HCT116 (cell line): ENCODE results near the gene CNTN5.

ENCODE experiments used
- CEBPB ChIP-seq: IDR thresholded peaks from 2 replicates; pipeline ENCODE4 v1.6.1; 2012; ENCODE audit warnings: low read depth
- CTCF ChIP-seq, 3 experiments: fragments of 200-600 bp in 1 of 3; sonication (generic) in 1 of 3; IDR thresholded peaks in 2 of 3; conservative IDR thresholded peaks in 1 of 3; 2 replicates each; pipeline ENCODE4 v1.5.1; 2012 to 2017; ENCODE audit warnings: low read depth in 2 of 3, low read length in 2 of 3, antibody characterized with exemption in 1 of 3, borderline replicate concordance in 1 of 3, control low read depth in 1 of 3, mild to moderate bottlenecking in 1 of 3, mixed read lengths in 1 of 3, mixed run types in 1 of 3, moderate library complexity in 1 of 3; ENCODE audit not compliant: insufficient read depth in 1 of 3
- EZH2 ChIP-seq: fragments of 200-600 bp; sonication (generic); IDR thresholded peaks from 2 replicates; pipeline ENCODE4 v1.6.1; 2017; ENCODE audit warnings: antibody characterized with exemption, mixed run types
- EZH2phosphoT487 ChIP-seq: fragments of 200-600 bp; IDR thresholded peaks from 2 replicates; pipeline ENCODE4 v1.6.1; 2018; ENCODE audit warnings: antibody characterized with exemption, borderline replicate concordance
- FOSL1 ChIP-seq: IDR thresholded peaks from 2 replicates; pipeline ENCODE4 v1.6.1; 2012; ENCODE audit warnings: low read depth
- POLR2A ChIP-seq: IDR thresholded peaks from 2 replicates; pipeline ENCODE4 v1.7.0; 2011; ENCODE audit warnings: borderline replicate concordance; ENCODE audit not compliant: insufficient read depth, insufficient read length; ENCODE audit errors: extremely low read depth
- POLR2AphosphoS5 ChIP-seq: IDR thresholded peaks from 2 replicates; pipeline ENCODE4 v1.6.1; 2011; ENCODE audit warnings: mild to moderate bottlenecking, low read depth, low read length, moderate library complexity
- SP1 ChIP-seq: IDR thresholded peaks from 2 replicates; pipeline ENCODE4 v1.6.1; 2012; ENCODE audit warnings: low read depth
- TCF7L2 ChIP-seq: IDR thresholded peaks from 2 replicates; pipeline ENCODE4 v1.7.0; 2011; ENCODE audit warnings: borderline replicate concordance, inconsistent platforms; ENCODE audit not compliant: insufficient read depth, insufficient read length; ENCODE audit errors: extremely low read depth
- ZNF274 ChIP-seq: fragments of 200-500 bp; sonication (Bioruptor generic); IDR thresholded peaks from 2 replicates; pipeline ENCODE4 v1.6.1; 2014; ENCODE audit warnings: mild to moderate bottlenecking, low read depth, low read length, inconsistent platforms
- TF ChIP-seq, protein P1 (sequence below): IDR thresholded peaks from 2 replicates; pipeline ENCODE4 v1.6.1; 2012

GRCh38 chr11:100240025-100240539 is 1219.3 kb downstream of the CNTN5 start:
- TF ChIP-seq FOSL1: no peak
- no peak for TF ChIP-seq POLR2AphosphoS5
- no peak for TF ChIP-seq CEBPB
- no peak for TF ChIP-seq POLR2A
- no peak for TF ChIP-seq CTCF (IDR thresholded peaks at IDR 0.05 in 2 of 3, conservative IDR thresholded peaks at IDR 0.05 in 1 of 3; ENCODE audit: borderline replicate concordance in 1 of 3, insufficient read depth in 1 of 3, low read depth in 2 of 3, low read length in 2 of 3)
- no peak for TF ChIP-seq ZNF274
- TF ChIP-seq, protein P1, sequence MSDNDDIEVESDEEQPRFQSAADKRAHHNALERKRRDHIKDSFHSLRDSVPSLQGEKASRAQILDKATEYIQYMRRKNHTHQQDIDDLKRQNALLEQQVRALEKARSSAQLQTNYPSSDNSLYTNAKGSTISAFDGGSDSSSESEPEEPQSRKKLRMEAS: no peak
- TF ChIP-seq EZH2: no peak
- TF ChIP-seq TCF7L2: no peak
- no peak for TF ChIP-seq EZH2phosphoT487
- no peak for TF ChIP-seq SP1
